Endothelial cell (in vitro differentiated cells): ENCODE measurements around the gene CHST11. TPM values are rescaled to one million over a fixed set of nuclear protein-coding genes. Genes with fewer than 3 reads are reported as not detected.
A peak's percentile ranks its signal among the peaks of the same experiment; 100 is the strongest.

Source experiments
- DNase-seq: peaks from one replicate; pipeline ENCODE4 v3.0.0; 2021; ENCODE audit warnings: low spot score
- H3K27ac Mint-ChIP-seq: one replicate; pipeline ENCODE4 v1.8.0; 2021; ENCODE audit warnings: mixed read lengths, inconsistent platforms; ENCODE audit not compliant: unreplicated experiment
- H3K27me3 Mint-ChIP-seq: one replicate; pipeline ENCODE4 v1.8.0; 2021; ENCODE audit warnings: mild to moderate bottlenecking, moderate library complexity, mixed read lengths, inconsistent platforms; ENCODE audit not compliant: unreplicated experiment
- H3K36me3 Mint-ChIP-seq: one replicate; pipeline ENCODE4 v1.8.0; 2021; ENCODE audit warnings: mild to moderate bottlenecking, low read depth, mixed read lengths, inconsistent platforms; ENCODE audit not compliant: unreplicated experiment
- H3K4me1 Mint-ChIP-seq: one replicate; pipeline ENCODE4 v1.8.0; 2021; ENCODE audit warnings: mild to moderate bottlenecking, mixed read lengths, inconsistent platforms; ENCODE audit not compliant: unreplicated experiment
- H3K4me3 Mint-ChIP-seq: one replicate; pipeline ENCODE4 v1.8.0; 2021; ENCODE audit warnings: mild to moderate bottlenecking, mixed read lengths, inconsistent platforms; ENCODE audit not compliant: unreplicated experiment
- H3K9me3 Mint-ChIP-seq: one replicate; pipeline ENCODE4 v1.8.0; 2021; ENCODE audit warnings: mixed read lengths, inconsistent platforms; ENCODE audit not compliant: unreplicated experiment
- total RNA-seq: library from RNA; stranded (reverse); fragmentation: NEBNext Ultra II Directional; extraction: Animal tissue kit (Norgen Biotek cat#: 25700); gene quantifications from one replicate; pipeline ENCODE4 v1.2.1, GENCODE V29; 2021; ENCODE audit not compliant: unreplicated experiment
- TF ChIP-seq, protein P1 (sequence below): fragments of 200-600 bp; sonication (generic); IDR thresholded peaks from one replicate; pipeline ENCODE4 v1.5.0; 2021; ENCODE audit warnings: antibody characterized with exemption; ENCODE audit not compliant: unreplicated experiment

CHST11 gene
- total RNA-seq, 1 donor from 2014 or later: 11.8 TPM

DNA sequence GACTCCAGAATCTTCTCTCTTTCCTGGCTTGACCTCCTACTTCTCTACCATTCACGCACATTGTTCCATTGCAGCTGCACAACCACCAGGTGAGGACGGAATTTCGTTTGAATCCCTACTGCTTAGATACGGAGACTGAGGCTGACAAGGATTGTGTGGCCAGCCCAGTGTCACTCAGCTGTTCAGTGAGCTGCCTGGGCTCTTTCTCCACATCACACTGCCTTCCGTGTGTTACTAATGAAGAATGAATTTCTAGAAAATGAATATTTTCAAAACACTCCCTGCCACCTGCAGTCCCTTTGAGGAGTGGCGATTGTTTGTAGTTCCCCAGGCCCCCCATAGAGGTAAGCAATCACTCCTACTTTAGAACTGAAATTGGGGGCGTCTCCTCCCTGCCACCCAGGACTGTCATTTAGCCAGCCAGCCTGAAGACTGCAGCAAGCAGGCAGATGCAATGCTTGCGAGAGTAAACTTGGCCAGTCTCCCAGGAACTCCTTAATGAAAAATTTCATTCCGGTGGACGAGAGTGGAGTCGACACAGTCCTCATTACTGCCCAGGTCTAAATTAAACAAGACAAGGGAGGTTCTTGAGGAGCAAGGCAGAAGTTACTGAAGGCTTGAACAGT, 261.7 kb downstream of the CHST11 start:
- Mint-ChIP-seq H3K36me3 (peaks cover 4% of the 10 kb centered on the region), H3K9me3 (no peaks in the 10 kb centered on the region), H3K27ac (no peak overlapping the region), H3K4me1 (peaks cover 33% of the 10 kb centered on the region), H3K27me3 (peaks cover 9% of the 10 kb centered on the region), H3K4me3 (no peak overlapping the region)
- DNase-seq: no peak
- TF ChIP-seq, protein P1, sequence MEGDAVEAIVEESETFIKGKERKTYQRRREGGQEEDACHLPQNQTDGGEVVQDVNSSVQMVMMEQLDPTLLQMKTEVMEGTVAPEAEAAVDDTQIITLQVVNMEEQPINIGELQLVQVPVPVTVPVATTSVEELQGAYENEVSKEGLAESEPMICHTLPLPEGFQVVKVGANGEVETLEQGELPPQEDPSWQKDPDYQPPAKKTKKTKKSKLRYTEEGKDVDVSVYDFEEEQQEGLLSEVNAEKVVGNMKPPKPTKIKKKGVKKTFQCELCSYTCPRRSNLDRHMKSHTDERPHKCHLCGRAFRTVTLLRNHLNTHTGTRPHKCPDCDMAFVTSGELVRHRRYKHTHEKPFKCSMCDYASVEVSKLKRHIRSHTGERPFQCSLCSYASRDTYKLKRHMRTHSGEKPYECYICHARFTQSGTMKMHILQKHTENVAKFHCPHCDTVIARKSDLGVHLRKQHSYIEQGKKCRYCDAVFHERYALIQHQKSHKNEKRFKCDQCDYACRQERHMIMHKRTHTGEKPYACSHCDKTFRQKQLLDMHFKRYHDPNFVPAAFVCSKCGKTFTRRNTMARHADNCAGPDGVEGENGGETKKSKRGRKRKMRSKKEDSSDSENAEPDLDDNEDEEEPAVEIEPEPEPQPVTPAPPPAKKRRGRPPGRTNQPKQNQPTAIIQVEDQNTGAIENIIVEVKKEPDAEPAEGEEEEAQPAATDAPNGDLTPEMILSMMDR: no peak

DNA sequence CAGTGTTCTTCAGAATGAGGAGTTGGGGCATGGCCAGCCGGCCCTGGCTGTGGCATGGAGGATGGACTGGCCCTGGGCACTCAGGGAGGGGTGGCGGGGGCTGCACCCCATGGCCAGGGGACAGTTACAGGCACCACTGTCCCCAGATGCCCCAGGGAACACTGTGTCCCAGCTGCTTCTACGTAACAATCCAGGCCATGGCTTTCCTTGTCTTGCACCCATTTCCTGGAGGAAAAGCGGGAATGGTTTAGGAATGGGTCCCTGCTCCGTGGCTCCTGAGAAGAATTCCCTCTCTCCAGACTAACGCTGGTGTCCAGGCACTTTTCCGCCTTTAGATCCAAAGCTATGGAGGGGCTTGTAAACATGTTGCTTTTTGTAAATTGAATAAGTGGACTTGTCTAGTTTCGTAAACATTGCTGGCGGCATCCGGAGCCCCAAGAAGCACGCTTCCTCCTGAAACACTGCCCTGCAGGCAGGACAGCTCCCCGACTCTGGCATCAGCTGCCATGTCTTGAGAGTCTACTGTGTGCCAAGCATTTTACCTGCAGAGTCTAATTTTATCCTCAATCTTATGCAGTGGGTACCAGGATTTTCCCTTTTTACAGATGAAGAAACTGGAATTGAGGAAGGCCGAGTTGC, 263.1 kb downstream of the CHST11 start:
- Mint-ChIP-seq H3K4me3 (no peak overlapping the region), H3K27ac (no peak overlapping the region), H3K9me3 (no peaks in the 10 kb centered on the region), H3K36me3 (no peaks in the 10 kb centered on the region), H3K4me1 (peaks cover 23% of the 10 kb centered on the region), H3K27me3 (peaks cover 4% of the 10 kb centered on the region)
- TF ChIP-seq, protein P1: no peak
- DNase-seq: no peak

DNA sequence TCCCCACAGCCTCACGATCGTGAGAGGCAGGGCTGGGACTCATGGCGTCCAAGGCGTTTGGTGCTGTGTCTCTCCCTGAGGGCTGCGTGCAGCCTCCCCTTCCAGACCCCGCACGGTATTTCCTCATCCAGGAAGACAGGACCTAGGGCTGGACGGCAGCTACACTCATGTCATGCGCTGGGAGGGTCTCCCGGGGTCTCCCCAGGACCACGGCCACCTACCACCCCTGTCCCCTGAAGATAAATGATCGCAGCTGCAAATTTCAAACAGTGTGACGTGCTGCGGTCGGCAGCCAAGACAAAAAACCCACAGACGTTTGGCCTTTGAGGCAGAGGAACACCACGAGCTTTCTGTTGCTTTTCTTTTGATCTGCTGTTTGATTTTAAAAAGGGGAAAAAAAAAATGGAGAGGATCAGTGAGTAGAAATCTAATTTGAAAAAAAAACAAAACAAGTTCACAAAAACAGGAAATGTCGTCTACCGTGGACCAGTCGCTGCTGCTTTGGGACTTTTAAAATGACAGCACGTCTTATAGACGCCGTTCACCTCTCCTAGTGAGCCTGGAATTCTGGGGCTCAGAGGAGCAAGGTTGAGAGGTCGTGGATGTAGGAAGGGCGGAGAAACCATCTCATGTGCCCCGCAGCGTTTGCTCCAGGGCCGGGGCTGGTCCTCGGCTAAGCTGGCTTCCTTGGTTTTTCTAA, 263.7 kb downstream of the CHST11 start:
- no peak for DNase-seq
- Mint-ChIP-seq H3K9me3 (no peaks in the 10 kb centered on the region), H3K4me3 (peak overlapping the region; percentile 4), H3K36me3 (no peaks in the 10 kb centered on the region), H3K4me1 (peaks cover 23% of the 10 kb centered on the region), H3K27ac (peak overlapping the region; percentile 83), H3K27me3 (peaks cover 7% of the 10 kb centered on the region)
- TF ChIP-seq, protein P1: no peak

DNA sequence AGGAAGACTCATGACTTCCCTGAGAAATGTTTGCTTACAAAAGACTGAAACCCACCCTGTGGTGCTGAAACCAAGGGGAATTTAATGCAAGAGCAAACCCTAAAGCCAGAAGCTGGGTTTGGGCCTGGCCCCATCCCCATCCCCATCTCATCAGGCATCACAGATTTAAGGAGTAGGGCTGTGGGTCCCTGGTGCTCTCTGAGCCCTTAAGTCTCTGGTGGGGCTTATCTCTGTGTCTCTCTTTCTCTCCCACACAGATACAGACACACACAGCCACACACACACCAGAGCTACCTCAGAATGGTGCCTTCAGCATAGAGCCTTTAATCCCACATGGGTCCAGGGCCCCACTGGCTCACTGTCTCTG, 264.3 kb downstream of the CHST11 start:
- H3K4me1 Mint-ChIP-seq: peaks cover 23% of the 10 kb centered on the region

More for the DNA sequence above, 264.3 kb downstream of the CHST11 start:
- TF ChIP-seq, protein P1: no peak
- DNase-seq: no peak
- Mint-ChIP-seq H3K9me3 (no peaks in the 10 kb centered on the region), H3K36me3 (no peaks in the 10 kb centered on the region), H3K4me3 (no peak overlapping the region), H3K27ac (peak overlapping the region; percentile 34), H3K27me3 (peaks cover 7% of the 10 kb centered on the region)
